BJ (cell line): ENCODE results near the gene DSP. TPM values are rescaled to one million over a fixed set of nuclear protein-coding genes. Genes with fewer than 3 reads are reported as not detected.

Experiments
- CTCF ChIA-PET: fragments of 350-600 bp; formaldehyde crosslinking; extraction: SDS; loops from one replicate; lab custom pipeline; 2021; ENCODE audit warnings: antibody characterized with exemption, inconsistent platforms; lab: Yijun Ruan, JAX
- POLR2A ChIA-PET: fragments of 300-600 bp; sonication (Branson Sonifier 250); formaldehyde crosslinking; extraction: SDS; loops from one replicate; lab custom pipeline; 2021; ENCODE audit warnings: antibody characterized with exemption; lab: Charles Lee
- DNase-seq: peaks from one replicate; pipeline ENCODE4 v3.0.0-alpha.2; 2011; ENCODE audit warnings: low read depth
- H3K27me3 ChIP-seq: 2 replicates; pipeline ENCODE4 v1.6.0; 2011; ENCODE audit warnings: low read length; ENCODE audit not compliant: control insufficient read depth, insufficient read depth
- H3K36me3 ChIP-seq: 2 replicates; pipeline ENCODE4 v1.5.1; 2011; ENCODE audit warnings: low read length; ENCODE audit not compliant: control insufficient read depth, insufficient read depth
- H3K4me3 ChIP-seq: 2 replicates; pipeline ENCODE4 v1.5.1; 2011; ENCODE audit warnings: low read depth, mild to moderate bottlenecking, control low read depth, low read length
- CTCF ChIP-seq: IDR thresholded peaks from 2 replicates; pipeline ENCODE4 v1.5.1; 2011; ENCODE audit warnings: low read depth, mild to moderate bottlenecking, control low read depth, inconsistent platforms, low read length, moderate library complexity; ENCODE audit not compliant: insufficient read depth
- polyA plus RNA-seq: library from polyadenylated mRNA; depleted of rRNA; stranded (reverse); fragments of >200 nt; gene quantifications from 2 replicates; pipeline ENCODE4 v1.2.3, GENCODE V29; 2011

Gene DSP
- polyA plus RNA-seq, 1 experiment, result 11.0 TPM

- H3K36me3 ChIP-seq, result no peaks in the 10 kb centered on the region
- no peak for DNase-seq
- TF ChIP-seq CTCF, result no peak
- POLR2A ChIA-PET, result no interaction called here
- CTCF ChIA-PET, result interaction anchor here (0.7 to 1.5 kb wide), 3 partner anchors 14 to 328 kb away, joined by 3 to 4 read pairs (median 4); no protein-coding TSS in a partner anchor
- H3K4me3 ChIP-seq, result no peak overlapping the region
- no peaks in the 10 kb centered on the region for H3K27me3 ChIP-seq
These were observed 87.4 kb downstream of the DSP start for GRCh38 chr6:7628909-7629308.

GRCh38 chr6:7629321-7629720 lies 87.8 kb downstream of the DSP start:
- H3K27me3 ChIP-seq, result no peaks in the 10 kb centered on the region
- POLR2A ChIA-PET, result no interaction called here
- CTCF ChIA-PET, result interaction anchor here (0.7 to 1.5 kb wide), 3 partner anchors 14 to 328 kb away, joined by 3 to 4 read pairs (median 4); no protein-coding TSS in a partner anchor
- no peak for DNase-seq
- H3K4me3 ChIP-seq, result no peak overlapping the region
- no peak for TF ChIP-seq CTCF
- H3K36me3 ChIP-seq, result no peaks in the 10 kb centered on the region

GRCh38 chr6:7630792-7631191 lies 89.3 kb downstream of the DSP start:
- no peak overlapping the region for H3K4me3 ChIP-seq
- H3K36me3 ChIP-seq, result no peaks in the 10 kb centered on the region
- TF ChIP-seq CTCF, result no peak
- POLR2A ChIA-PET, result no interaction called here
- DNase-seq, result no peak
- H3K27me3 ChIP-seq, result no peaks in the 10 kb centered on the region
- CTCF ChIA-PET, result interaction anchor here (0.8 kb wide), 1 partner anchor 9 kb away, joined by 3 read pairs; no protein-coding TSS in a partner anchor

- no peak for DNase-seq
- no peaks in the 10 kb centered on the region for H3K36me3 ChIP-seq
- CTCF ChIA-PET, result interaction anchor here (0.8 kb wide), 1 partner anchor 8 kb away, joined by 3 read pairs; no protein-coding TSS in a partner anchor
- H3K27me3 ChIP-seq, result no peaks in the 10 kb centered on the region
- no peak overlapping the region for H3K4me3 ChIP-seq
- TF ChIP-seq CTCF, result no peak
- POLR2A ChIA-PET, result no interaction called here
These were observed 90.0 kb downstream of the DSP start for GRCh38 chr6:7631466-7631865.

GRCh38 chr6:7632501-7633290 lies 91.2 kb downstream of the DSP start:
- no peak overlapping the region for H3K4me3 ChIP-seq
- ChIA-PET CTCF (no interaction called here), POLR2A (no interaction called here)
- no peaks in the 10 kb centered on the region for H3K36me3 ChIP-seq
- DNase-seq, result no peak
- TF ChIP-seq CTCF, result no peak
- no peaks in the 10 kb centered on the region for H3K27me3 ChIP-seq
